Lower lobe of right lung (tissue), 2 donors: ENCODE measurements around the gene MIR17HG. TPM values are rescaled to one million over a fixed set of nuclear protein-coding genes. Genes with fewer than 3 reads are reported as not detected.

Experiments used
- ATAC-seq, 2 donors: fragments of 200-7000 bp; cut with Tn5 transposase; one replicate each; pipeline ENCODE4 v1.9.1; 2020 to 2022; ENCODE audit warnings: mild to moderate bottlenecking in 2 of 2, moderate library complexity in 2 of 2
- DNase-seq: peaks from one replicate; pipeline ENCODE4 v3.0.0-alpha.2; 2020
- H3K27ac ChIP-seq: fragments of 200-600 bp; one replicate; pipeline ENCODE4 v1.8.0; 2022
- H3K27me3 ChIP-seq: fragments of 200-600 bp; one replicate; pipeline ENCODE4 v1.8.0; 2022; ENCODE audit warnings: low read depth
- H3K36me3 ChIP-seq: fragments of 200-600 bp; one replicate; pipeline ENCODE4 v1.8.0; 2022; ENCODE audit warnings: mild to moderate bottlenecking
- H3K4me1 ChIP-seq: fragments of 200-600 bp; one replicate; pipeline ENCODE4 v1.8.0; 2022
- H3K4me3 ChIP-seq: fragments of 200-600 bp; one replicate; pipeline ENCODE4 v1.8.0; 2022; ENCODE audit warnings: mild to moderate bottlenecking
- H3K9me3 ChIP-seq: fragments of 200-600 bp; one replicate; pipeline ENCODE4 v1.8.0; 2022
- CTCF ChIP-seq: fragments of 200-600 bp; IDR thresholded peaks from one replicate; pipeline ENCODE4 v1.8.0; 2022; ENCODE audit warnings: antibody characterized with exemption, mild to moderate bottlenecking
- intact Hi-C: fragments of 100-400 bp; cut with DNase I; formaldehyde crosslinking; loops from one replicate; pipeline ENCODE4 v1.11.0; 2022
- total RNA-seq: library from RNA; stranded (reverse); fragmentation: NEBNext Ultra II Directional; extraction: Animal tissue kit (Norgen Biotek cat#: 25700); gene quantifications from one replicate; pipeline ENCODE4 v1.2.1, GENCODE V29; 2021
- donor health status: DM: no; HTN: yes; CAD: no; lungs with severe emphysema.

MIR17HG gene
- total RNA-seq, 1 donor from 2014 or later = 6.1 TPM

GRCh38 chr13:91360246-91360751 is 12.8 kb downstream of the MIR17HG start:
- no peak for DNase-seq
- H3K9me3 ChIP-seq = no peaks in the 10 kb centered on the region
- no peak for TF ChIP-seq CTCF

GRCh38 chr13:91361755-91362271 is 14.3 kb downstream of the MIR17HG start:
- ATAC-seq (peak in 1 of 2 donors; percentile 74), DNase-seq (no peak)
- Histone ChIP-seq H3K27me3 (no peaks in the 10 kb centered on the region), H3K36me3 (peaks cover 7% of the 10 kb centered on the region), H3K4me3 (no peak overlapping the region), H3K9me3 (no peaks in the 10 kb centered on the region), H3K27ac (no peak overlapping the region), H3K4me1 (peaks cover 6% of the 10 kb centered on the region)
- TF ChIP-seq CTCF = no peak
- intact Hi-C loops = no loop called here

More at GRCh38 chr13:91360246-91360751, 12.8 kb downstream of the MIR17HG start:
- intact Hi-C loops = no loop called here
- H3K4me3 ChIP-seq = no peak overlapping the region
- H3K4me1 ChIP-seq = peaks cover 6% of the 10 kb centered on the region
- H3K36me3 ChIP-seq = peaks cover 20% of the 10 kb centered on the region
- no peak for ATAC-seq
- no peak overlapping the region for H3K27ac ChIP-seq
- H3K27me3 ChIP-seq = no peaks in the 10 kb centered on the region

GRCh38 chr13:91362908-91363307 is 15.4 kb downstream of the MIR17HG start:
- no peak for TF ChIP-seq CTCF
- H3K4me3 ChIP-seq = no peak overlapping the region
- DNase-seq = no peak
- intact Hi-C loops = no loop called here
- no peaks in the 10 kb centered on the region for H3K9me3 ChIP-seq
- no peaks in the 10 kb centered on the region for H3K27me3 ChIP-seq
- H3K27ac ChIP-seq = no peak overlapping the region
- peaks cover 6% of the 10 kb centered on the region for H3K4me1 ChIP-seq
- no peaks in the 10 kb centered on the region for H3K36me3 ChIP-seq
- ATAC-seq = no peak

- Histone ChIP-seq H3K4me3 (no peak overlapping the region), H3K4me1 (no peaks in the 10 kb centered on the region), H3K9me3 (no peaks in the 10 kb centered on the region), H3K27me3 (no peaks in the 10 kb centered on the region), H3K27ac (no peak overlapping the region), H3K36me3 (no peaks in the 10 kb centered on the region)
- intact Hi-C loops = no loop called here
- TF ChIP-seq CTCF = no peak
- DNase-seq (no peak), ATAC-seq (no peak)
These were observed 20.6 kb downstream of the MIR17HG start for GRCh38 chr13:91368101-91368500.

GRCh38 chr13:91368676-91369440 is 21.4 kb downstream of the MIR17HG start:
- no peak for DNase-seq
- no peaks in the 10 kb centered on the region for H3K9me3 ChIP-seq
- no peak for ATAC-seq
- no peaks in the 10 kb centered on the region for H3K36me3 ChIP-seq
- H3K27me3 ChIP-seq = no peaks in the 10 kb centered on the region
- TF ChIP-seq CTCF = no peak
- no peaks in the 10 kb centered on the region for H3K4me1 ChIP-seq
- no peak overlapping the region for H3K4me3 ChIP-seq
- H3K27ac ChIP-seq = no peak overlapping the region
- intact Hi-C loops = no loop called here
